ENCODE data around the gene C12orf42.

The C12orf42 gene

GRCh38 chr12:103495469-103496456 lies at the start of gene C12orf42:
C12orf42 (minus strand) TSS chr12:103495968; CDS start chr12:103478426, 17,542 bp downstream.
- peak; percentile 69 for DNase-seq

- no peak for DNase-seq
Observed at GRCh38 chr12:103542078-103542477, 46.3 kb upstream of the C12orf42 start.

GRCh38 chr12:103540319-103540718 lies 44.6 kb upstream of the C12orf42 start:
- DNase-seq, result no peak

- DNase-seq, result no peak
Observed at GRCh38 chr12:103538397-103538796, 42.6 kb upstream of the C12orf42 start.

- no peak for DNase-seq
Observed at GRCh38 chr12:103530307-103531066, 34.7 kb upstream of the C12orf42 start.

GRCh38 chr12:103529306-103529705 lies 33.5 kb upstream of the C12orf42 start:
- DNase-seq, result no peak

- DNase-seq, result no peak
Observed at GRCh38 chr12:103524238-103524875, 28.6 kb upstream of the C12orf42 start.

GRCh38 chr12:103523771-103524170 lies 28.0 kb upstream of the C12orf42 start:
- no peak for DNase-seq

GRCh38 chr12:103520686-103521215 lies 25.0 kb upstream of the C12orf42 start:
- DNase-seq, result no peak

- no peak for DNase-seq
Observed at GRCh38 chr12:103519632-103520031, 23.9 kb upstream of the C12orf42 start.

- no peak for DNase-seq
Observed at GRCh38 chr12:103518899-103519298, 23.1 kb upstream of the C12orf42 start.

- DNase-seq, result no peak
Observed at GRCh38 chr12:103517161-103517560, 21.4 kb upstream of the C12orf42 start.

GRCh38 chr12:103515341-103515740 lies 19.6 kb upstream of the C12orf42 start:
- DNase-seq, result no peak

- DNase-seq, result no peak
Observed at GRCh38 chr12:103513875-103514274, 18.1 kb upstream of the C12orf42 start.

GRCh38 chr12:103505371-103506236 lies 9.8 kb upstream of the C12orf42 start:
- no peak for DNase-seq

GRCh38 chr12:103504606-103505005 lies 8.8 kb upstream of the C12orf42 start:
- no peak for DNase-seq

- peak; percentile 65 for DNase-seq
Observed at GRCh38 chr12:103503546-103504480, 8.0 kb upstream of the C12orf42 start.

GRCh38 chr12:103501447-103501846 lies 5.7 kb upstream of the C12orf42 start:
- DNase-seq, result no peak

GRCh38 chr12:103499571-103499970 lies 3.8 kb upstream of the C12orf42 start:
- no peak for DNase-seq

GRCh38 chr12:103498990-103499389 lies 3.2 kb upstream of the C12orf42 start:
- no peak for DNase-seq

Data from CD4-positive, alpha-beta T cell treated with Interleukin-17A for 1 hour (primary cell).